NCI-H748 treated with DMSO at 0.1 percent for 48 hours (cell line): ENCODE results near the gene AQP5.

Experiments
- DNase-seq: peaks from one replicate; lab custom pipeline; 2025; lab: John Stamatoyannopoulos, UW

The AQP5 gene

DNA sequence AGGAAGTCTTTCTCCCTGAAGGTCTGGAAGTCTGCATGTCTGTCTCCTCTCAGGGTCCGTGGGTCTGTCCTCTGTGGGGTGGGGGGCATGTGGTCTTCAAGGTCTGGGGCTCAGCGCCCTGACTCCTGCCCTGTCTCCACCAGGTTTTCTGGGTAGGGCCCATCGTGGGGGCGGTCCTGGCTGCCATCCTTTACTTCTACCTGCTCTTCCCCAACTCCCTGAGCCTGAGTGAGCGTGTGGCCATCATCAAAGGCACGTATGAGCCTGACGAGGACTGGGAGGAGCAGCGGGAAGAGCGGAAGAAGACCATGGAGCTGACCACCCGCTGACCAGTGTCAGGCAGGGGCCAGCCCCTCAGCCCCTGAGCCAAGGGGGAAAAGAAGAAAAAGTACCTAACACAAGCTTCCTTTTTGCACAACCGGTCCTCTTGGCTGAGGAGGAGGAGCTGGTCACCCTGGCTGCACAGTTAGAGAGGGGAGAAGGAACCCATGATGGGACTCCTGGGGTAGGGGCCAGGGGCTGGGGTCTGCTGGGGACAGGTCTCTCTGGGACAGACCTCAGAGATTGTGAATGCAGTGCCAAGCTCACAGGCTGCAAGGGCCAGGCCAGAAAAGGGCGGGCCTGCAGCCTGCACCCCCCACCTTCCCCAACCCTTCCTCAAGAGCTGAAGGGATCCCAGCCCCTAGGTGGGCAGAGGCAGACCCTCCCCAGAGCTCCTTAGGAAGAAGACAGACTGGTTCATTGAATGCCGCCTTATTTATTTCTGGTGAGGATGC lies 3.4 kb downstream of the AQP5 start:
- DNase-seq, result no peak

DNA sequence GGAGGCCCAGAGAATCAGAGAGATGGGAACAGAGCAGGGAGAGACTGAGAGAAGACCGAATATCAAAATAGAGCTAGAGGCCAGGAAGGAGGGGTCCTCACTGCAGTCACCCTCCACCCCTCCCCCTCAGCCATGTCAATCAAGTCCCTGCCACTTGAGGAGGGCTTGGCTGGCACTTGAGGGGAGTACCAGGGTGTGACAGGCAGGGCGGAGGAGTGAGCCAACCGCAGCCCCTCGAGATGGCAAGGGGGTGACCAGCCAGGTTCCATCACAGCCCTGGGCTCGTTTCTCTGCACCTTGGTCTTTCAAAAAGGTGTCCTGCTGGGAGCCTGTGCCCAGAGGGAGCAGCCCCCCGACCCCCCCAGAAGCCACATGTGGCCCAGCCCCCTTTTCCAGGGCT lies 4.2 kb downstream of the AQP5 start:
- DNase-seq, result no peak

DNA sequence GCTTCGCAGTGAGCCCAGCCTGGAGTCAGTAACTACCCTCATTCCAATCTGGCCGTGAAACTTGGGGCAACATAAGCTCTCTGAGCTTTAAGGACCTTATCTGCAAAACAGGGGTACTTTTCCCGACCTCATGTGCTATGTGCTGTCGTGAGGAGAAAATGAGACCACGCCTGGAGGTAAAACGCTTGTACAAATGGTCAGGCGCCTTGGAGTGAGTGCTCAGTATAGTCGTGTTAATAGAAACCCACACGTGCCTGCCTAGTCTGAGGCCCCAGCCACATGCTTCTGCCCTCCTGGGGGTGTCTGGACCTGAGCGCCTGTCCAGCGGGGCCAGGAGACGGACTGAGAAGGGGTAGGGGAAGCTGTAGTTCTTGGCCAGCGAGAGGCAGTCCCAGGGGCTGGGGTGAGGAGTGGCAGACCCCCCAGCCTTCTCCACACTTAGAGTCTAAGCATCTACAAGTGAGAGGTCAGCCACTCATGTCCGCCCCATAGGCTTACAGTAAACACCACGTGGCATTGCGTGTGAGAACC lies 4.9 kb downstream of the AQP5 start:
- DNase-seq, result no peak

DNA sequence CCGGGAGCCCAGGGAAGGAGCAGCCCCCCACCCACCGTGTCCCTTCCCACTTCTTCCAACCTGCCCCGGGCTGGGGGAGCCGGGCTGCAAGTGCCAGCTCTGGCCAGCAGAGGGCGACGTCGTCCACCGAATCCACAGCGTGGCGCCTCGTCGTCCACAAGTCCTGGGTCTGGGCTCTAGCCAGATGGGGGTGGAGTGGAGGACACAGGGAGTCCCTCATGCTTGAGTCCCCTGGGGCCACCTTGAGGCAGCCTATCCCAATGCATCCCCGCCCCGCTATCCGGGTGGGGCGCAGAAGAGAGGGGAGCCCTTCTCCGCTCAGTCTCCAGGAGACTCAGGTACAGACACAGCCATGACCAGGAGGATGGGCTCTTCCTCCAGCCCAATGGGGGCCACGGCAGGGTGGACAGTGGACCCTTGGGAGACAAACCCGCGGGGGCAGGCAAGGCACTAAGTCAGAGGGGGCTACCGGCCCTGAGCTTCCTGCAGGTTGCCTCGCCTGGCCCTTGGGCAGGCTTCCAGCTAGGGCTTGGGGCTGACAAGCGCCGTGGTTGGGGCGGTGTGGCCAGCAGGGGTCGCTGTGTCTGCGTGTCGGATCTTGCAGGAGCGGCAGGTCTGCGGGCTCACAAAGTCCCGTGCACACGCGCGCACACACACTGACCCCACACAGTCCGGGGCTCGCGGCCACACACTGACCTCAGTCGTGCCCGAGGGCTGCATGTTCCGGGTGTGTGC lies 5.5 kb downstream of the AQP5 start:
- peak; percentile 59 for DNase-seq

DNA sequence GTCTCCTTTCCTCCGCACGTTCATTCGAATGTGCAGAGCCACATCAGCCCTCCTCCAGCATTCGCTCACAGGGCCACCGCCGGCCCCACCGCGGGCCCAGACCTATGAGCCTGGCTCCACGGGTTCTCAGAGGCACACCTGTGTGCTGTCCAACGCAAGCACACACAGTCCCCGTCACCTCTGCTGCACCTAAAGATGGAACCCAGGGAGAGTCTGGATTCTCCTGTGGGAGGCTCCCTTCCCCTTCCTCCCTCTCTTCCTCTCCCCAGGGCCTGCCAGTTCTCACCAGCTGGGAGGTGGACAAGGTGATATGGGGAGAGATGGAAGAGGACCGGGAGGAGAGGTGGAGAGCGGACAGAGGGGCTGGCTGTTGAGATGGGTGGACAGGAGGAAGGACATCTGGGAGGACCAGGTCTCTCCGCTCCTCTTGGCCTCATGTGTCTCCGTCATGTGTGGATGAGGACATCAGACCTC lies 6.1 kb downstream of the AQP5 start:
- DNase-seq, result no peak

DNA sequence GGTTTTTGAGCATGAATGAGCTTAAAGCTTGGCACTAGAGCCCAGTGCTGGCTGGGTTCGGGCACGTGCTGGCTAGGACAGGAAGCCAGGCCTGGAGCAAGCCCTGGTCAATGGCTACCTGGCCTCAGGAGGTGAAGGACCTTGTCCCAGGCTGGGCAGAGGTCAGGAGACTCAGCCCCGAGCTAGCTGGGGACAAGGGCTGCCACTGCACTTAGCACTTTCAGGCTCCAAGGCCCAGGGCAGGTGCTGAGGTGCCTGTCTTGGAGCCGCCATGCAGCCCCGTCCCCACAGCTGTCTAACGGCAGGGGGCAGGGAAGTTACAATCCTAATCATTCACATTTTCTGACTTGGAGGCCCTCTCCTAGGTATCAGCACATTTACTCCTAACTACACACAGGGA lies 6.8 kb downstream of the AQP5 start:
- no peak for DNase-seq

DNA sequence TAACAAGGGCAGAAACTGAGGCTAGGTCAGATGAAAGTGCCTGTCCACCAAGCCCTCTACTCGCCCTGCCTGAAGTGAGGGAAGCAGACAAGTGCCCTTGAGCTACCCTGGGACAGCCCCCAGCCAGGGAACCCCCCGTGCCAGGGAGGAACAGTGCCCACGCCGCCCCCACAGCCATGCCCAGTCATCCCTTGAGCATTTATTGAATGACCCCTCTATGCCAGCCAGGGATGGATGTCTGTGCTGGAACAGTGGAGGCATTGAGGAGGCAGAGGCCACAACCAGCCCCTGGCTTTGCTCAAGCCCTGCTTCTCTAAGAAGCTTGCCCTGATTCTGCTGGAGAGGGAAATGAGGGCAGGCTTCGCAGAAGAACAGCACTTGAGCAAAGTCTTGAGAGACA lies 7.4 kb downstream of the AQP5 start:
- DNase-seq, result no peak

DNA sequence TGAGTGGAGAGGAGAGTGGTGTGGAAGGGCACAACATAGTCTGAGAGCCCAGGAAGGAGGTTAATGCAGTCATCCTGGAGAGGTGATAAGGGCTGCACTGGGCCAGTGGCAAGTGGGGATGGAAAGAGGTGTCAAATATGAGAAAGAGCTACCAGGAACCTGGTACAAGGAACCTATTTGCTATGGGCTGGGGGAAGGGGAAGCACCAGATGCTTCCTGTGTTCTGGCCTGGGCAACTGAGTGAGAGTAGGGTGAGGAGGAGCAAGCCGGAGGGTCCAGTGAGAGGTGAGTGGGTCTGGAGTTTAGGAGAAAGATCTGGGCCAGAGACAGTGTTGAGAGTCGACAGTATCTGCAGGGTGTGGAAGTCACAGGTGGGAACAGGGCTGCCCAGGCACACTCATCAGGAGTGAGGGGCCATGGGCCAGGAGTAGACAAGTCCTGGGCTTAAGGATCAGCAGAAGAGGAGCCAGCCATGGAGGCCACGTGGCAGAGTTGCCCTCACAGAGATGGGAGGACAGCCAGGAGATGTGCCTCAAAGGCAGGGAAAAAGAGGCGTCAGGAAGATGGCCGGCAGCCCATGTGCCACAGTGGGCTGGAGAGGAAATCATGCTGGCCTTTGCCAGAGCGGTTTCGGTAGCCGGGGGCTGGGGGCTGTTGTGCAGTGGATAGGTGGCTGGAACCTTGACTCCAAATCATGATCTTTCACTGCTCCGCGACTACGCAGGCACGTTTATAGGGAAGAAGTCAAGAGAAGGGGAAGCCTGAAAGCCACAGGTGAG lies 8.2 kb downstream of the AQP5 start:
- DNase-seq, result no peak

DNA sequence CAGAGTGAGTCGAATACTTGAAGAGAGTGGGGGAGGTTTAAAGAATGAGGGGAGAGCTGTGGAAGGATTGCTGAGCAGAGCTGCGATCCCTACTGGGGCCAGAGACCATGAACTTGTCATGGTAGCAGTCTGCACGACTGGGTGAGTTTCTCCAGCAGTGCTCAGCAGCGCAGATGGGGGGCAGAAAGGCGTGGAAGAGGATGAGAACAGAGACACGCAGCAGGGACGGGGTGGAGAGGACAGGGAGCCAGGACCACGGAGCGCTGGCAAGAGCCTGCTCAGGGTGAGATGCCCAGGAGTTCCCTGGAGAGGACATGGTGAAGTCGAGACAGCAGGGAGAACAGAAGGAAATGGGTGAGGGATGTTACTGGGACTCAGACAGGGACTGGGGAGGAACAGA lies 9.0 kb downstream of the AQP5 start:
- no peak for DNase-seq

DNA sequence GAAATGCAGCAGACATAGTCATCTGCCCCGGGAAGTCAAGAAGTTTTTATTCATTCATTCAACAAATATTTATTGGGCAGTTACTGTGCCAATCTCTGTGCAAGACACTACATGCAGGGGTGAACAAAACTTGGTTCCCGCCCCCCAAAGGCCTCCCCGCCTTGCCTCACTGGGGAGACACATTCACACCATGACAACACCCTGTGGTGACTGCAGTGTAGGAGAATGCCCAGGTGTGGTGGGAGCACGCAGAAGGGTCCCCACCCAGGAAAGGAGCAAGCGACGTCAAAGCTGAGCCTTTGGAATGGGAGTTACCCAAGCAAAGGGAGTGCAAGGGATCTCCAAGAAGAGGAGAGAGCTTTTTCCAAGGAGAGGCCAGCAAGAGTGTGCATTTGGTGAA lies 9.5 kb downstream of the AQP5 start:
- DNase-seq, result no peak

DNA sequence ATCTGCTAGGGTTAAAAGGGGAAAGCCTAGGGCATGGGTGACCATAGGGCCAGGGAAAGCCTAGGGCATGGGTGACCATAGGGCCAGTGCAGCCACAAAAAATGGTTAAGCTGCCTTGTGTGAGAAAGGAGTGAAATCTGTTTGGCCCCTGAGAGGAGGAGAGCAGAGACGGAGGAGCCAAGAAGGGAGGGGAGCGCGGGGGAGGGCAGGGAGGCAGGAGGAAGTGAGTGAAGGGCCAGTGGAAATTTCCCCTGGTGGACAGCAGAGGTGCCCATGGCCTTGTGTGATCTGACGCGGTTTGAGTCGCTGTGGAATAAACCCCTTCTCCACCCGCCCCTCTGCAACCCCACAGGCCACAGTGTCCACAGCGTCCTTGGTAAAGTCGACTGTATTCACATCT lies 10.5 kb downstream of the AQP5 start:
- no peak for DNase-seq

DNA sequence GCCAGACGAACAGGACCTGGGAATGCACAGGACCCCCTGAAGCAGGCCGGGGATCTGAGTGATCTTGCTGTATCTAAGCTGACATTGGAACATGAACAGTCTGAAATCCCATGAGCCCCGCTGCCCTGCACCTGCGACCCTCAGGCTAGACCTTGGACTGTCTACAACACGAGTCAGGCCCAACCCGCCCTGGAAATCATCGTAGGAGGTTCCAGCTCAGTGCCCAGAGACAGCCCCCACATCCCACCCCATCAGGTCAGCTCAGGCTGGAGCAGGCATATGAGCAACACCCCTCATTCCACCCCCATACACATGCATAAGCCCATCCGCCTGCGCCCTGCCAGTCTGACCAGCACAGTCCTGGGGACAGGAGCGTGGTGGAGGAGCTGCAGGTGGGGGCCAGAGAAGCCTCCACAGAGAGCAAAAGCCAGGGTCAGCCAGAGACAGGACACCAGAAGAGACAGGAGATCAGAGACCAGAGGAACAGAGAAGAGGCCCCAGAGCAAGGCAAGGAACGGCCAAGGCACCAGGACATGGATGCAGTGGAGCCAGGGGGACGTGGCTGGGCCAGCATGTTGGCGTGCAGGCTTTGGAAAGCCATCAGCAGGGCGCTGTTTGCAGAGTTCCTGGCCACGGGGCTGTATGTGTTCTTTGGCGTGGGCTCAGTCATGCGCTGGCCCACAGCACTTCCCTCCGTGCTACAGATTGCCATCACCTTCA lies 11.1 kb downstream of the AQP5 start, which contains the start of gene AQP6:
AQP6 (plus strand) TSS at position 307 of the 720 bp plus-strand sequence; CDS start at position 534, 227 bp downstream.
- DNase-seq, result no peak

DNA sequence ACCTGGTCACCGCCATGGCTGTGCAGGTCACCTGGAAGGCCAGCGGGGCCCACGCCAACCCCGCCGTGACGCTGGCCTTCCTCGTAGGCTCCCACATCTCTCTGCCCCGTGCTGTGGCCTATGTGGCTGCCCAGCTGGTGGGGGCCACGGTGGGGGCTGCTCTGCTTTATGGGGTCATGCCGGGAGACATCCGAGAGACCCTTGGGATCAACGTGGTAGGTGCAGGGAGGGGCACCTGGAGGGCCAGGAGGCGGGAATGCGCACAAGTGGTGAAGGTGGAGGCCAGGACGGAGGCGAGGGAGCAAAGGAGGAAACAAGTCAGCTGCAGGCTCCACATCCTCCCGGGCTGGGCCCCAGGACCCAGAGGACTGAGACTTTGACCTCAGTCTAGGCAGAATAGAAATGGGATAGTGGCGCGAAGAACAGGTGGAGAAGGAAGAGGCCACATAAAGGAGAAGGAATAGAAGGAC lies 11.7 kb downstream of the AQP5 start:
- DNase-seq, result no peak

DNA sequence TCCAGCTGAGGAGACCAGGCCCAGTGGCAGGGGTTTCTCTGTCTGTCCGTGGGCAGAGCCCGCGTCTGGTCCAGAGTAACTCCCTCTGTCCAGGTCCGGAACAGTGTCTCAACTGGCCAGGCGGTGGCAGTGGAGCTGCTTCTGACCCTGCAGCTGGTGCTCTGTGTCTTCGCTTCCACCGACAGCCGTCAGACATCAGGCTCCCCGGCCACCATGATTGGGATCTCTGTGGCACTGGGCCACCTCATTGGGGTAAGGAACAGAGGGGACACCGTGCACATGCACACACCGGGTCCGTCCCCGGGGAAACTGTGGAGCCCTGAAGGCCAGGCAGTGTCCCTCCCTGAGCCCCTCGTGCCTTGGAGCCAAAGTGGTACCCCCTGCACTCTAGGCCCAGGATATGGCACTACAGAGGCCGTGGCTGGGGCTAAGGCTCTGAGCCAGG lies 12.6 kb downstream of the AQP5 start:
- DNase-seq, result no peak

DNA sequence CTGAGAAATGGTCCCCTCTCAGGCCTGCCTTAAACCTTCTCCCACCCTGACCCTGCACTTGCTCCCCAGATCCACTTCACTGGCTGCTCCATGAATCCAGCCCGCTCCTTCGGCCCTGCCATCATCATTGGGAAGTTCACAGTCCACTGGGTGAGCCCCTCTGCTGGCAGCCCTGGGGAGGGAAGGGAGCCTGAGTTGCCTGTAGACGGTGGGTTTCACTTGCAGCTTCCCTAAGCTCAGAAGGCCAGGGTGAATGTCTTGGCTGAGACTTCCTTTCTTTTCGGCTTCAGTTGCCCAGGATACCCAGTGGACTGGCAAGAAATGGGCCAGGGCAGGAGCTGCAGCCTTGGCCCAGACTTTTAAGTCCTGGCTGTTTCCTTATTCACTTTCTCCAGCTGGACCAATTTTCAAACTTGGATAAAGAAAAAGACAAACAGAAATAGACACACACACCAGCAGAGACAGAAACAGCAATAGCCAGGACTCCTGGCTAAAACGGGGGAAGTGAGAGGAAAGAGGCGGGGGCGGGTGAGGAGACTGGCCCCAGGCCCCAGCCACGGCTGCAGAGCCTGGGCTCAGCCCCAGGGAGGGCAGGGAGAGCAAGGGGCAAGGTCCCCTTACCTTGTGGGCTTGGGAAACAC lies 13.1 kb downstream of the AQP5 start:
- DNase-seq, result no peak

DNA sequence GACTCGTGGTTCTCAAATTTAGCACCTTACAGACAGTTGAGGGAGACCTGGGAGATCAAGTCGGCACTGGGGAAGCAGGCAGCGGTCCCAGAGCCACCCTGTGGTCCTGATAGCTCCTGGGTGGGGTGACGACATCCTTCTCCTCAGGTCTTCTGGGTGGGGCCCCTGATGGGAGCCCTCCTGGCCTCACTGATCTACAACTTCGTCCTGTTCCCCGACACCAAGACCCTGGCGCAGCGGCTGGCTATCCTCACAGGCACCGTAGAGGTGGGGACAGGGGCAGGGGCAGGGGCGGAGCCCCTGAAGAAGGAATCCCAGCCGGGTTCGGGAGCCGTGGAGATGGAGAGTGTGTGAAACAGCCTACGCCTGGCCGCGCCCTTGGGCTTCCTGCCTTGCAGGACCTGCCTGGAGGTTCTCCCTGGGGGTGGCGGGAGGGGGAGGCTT lies 13.7 kb downstream of the AQP5 start:
- DNase-seq, result no peak

DNA sequence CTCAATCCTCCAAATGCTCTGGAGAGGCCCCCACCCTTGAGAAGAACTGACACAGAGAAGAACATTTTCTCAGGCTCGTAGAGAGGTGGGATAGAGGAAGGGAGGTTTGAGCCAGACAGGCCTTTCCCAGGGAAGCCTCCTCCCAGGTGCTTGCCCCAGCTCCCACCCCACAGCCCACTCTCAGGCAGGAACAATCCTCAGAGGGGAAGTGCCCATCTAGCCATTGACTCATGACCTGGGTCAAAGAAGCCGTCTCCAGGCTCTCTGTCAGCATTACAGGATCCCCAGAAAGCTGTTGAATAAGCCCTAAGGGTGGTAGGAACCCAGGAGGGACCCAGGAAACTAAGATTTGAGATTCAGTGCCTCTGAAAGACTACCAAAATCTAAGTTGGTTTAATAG lies 14.9 kb downstream of the AQP5 start:
- DNase-seq, result no peak

DNA sequence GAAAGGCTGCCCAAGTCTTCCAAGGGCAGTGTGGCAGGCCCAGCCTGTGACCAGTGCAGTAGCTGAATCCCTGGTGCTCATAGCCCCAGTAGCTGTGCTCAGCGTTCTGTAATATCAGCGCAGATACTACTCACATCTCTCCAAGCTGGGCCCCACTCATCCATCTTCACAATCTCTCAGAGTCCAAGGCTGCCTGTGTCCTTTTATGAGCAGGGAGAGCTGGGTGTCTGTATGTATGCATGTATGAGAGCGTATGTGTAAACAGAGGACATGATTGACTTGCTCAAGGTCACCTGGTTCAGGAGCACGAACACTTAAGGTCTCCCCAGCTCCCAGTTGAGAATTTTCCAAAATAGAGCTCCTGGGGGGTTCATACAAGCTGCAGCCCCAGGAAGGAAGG lies 16.5 kb downstream of the AQP5 start:
- DNase-seq, result no peak

DNA sequence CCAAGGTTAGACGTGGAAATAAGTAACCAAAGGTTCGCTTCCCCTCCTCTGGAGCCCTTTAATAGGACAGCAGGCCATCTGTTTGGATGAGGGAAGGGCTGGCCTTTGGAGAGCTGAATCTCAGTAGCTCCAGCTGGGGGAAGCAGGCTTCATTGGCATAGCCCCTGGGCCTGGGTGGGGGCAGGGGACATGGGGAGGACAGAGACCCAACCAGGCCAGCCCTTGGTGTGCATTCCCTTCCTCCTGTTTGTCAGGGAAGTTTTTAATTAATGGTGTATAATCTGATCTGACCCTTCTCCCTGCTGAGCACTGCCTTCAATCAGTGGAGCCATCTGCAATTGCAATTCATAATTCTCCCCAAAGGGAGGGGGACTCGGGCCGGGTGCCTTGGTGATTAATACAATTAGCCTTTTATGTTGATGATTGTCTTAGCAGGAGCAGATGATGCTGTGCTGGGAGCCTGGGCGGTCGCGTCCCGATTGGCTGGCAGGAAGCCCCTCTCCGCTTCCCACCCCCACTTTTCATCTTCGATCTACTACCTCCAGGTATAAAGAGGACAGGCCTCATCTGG lies 17.4 kb downstream of the AQP5 start:
- no peak for DNase-seq

DNA sequence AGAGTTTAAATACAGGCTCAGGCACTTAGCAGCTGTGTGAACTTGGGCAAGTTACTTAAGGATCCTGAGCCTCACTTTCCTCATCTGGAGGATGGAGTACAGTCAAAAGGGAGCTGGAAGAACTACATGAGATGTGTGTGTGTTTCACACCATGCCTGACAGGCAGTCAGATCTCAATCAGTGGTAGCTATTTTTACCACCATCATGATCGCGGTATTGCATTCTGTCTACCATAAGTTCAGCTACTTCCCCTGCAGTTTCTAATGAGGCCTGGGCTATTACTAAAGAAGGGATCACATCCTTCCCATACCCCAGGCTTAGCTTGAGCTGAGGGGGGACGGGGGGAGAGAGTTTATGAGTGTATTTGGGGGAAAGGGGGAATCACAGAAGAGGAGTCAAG lies 18.1 kb downstream of the AQP5 start:
- DNase-seq, result no peak
